ENCODE measurements around the gene NKX6-2. TPM values are rescaled to one million over a fixed set of nuclear protein-coding genes. Genes with fewer than 3 reads are reported as not detected.

NKX6-2 gene
- not detected in 2 replicates for total RNA-seq

DNA sequence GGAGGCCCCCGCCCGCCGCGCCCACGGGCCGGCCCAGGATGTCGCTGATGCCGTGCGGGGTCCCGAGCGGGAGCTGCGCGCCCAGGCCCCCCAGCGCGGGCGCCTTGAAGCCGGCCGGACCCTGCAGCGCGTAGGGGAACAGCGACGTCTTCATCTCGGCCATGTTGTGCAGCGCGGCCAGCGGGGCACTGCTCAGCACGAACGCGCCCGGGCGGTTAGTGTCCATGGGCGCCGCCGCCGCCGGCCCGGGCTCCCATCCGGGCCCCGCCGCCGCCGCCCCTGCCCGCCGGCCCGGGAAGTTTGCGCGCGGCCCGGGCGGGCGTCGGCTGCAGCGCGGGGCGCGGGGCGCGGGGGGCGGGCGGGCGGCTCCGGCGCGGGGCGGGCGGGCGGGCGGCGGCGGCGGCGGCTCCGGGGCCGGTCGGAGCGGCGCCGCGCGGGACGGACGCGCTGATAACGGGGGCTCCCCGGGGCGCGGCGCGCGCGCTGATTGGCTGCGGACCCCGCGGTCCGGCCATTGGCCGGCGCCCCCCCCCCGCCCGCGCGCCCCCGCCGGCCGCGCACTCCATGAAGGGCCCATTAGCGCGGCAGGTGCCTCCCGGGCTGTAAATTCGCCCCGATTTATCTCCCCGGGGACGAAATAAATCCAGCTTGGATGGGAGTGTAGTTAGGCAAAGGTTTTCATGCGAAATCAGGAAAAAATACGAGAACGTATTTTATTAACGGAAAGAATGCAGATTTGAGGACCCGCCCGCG lies at the start of gene NKX6-2:
NKX6-2 (minus strand) TSS at position 425 of the 753 bp plus-strand sequence; CDS start at position 226, 199 bp downstream.

Other genes starting within 250 kb of the NKX6-2 start
- 25.4 and 33.1 TPM in 2 replicates for gene INPP5A, start 248.4 kb downstream of the NKX6-2 start, total RNA-seq
- 1.7 and 2.4 TPM in 2 replicates for gene CFAP46, start 156.4 kb upstream of the NKX6-2 start, total RNA-seq